ENCODE data around the gene CCL3. TPM values are rescaled to one million over a fixed set of nuclear protein-coding genes. Genes with fewer than 3 reads are reported as not detected.

The CCL3 gene
- total RNA-seq (2022) (not detected in 2 replicates), Bru-seq, nascent RNA (not detected), BruChase-seq, experiment 1, labeled RNA remaining after a 2-hour chase (not detected), BruChase-seq, experiment 2, labeled RNA remaining after a 6-hour chase (not detected)
- long read RNA-seq: 0 reads

DNA sequence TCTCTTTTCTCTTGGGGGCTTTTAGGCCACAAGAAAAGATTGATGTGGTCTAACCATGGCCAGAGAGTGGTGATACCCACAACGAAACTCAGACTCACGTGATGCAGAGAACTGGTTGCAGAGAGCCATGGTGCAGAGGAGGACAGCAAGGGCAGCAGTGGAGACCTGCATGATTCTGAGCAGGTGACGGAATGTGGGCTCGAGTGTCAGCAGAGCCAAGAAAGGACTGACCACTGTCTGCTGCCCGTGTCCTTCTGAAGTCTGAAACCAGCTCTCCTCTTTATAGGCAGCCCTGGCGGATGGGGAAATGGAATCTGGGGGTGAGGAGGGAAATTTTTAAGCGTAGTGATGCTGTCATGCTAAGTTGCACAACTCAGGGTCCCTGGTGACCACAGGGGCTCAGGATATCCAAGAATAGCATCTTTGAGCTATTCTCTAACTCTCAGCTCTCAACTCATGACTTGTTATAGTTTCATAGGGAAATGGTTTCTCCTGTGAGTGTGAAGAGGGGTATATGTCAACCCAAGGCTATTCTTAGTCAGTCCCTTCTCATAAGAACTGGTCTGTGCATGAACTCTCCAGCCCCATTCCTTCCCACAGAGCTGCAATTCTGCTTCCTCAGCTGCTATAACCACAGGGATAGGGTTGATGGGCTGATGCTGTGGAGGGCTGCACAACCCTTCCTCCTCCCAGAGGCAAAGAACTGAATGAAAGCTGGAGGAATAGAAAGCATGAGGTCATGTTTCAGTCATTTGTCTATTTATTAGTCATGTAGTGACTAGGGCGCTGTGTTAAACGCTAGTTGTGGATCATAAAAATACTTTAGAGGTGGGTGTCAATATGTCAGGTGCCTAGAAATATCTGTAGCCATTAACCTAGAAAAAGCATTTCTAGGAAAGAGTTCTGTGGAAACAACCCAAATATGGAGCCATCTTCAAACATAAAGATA lies at the start of gene CCL3:
Gene CCL3, minus strand, starts transcription at position 256 of the 949 bp plus-strand sequence. Its CDS starts 85 bp downstream, at position 171.
- BruUV-seq (replicated peaks): no TSS peak
- Histone ChIP-seq H3K4me3 (ENCODE audit: low read depth, low read length) (no peak within 1 kb of the TSS), H3K27me3 (replicated peaks; ENCODE audit: control insufficient read depth, insufficient read depth, low read length) (no peaks in the 10 kb centered on the region; the same call in 1 of the 2 replicates), H3K36me3 (ENCODE audit: control insufficient read depth, insufficient read depth, low read length) (no peaks in the 10 kb centered on the region), H3K4me1 (no peaks in the 10 kb centered on the region), H3K9me3 (no peaks in the 10 kb centered on the region)
- H3K9me3 Mint-ChIP-seq (ENCODE audit: unreplicated experiment): no peaks in the 10 kb centered on the region
- H3K4me1 Mint-ChIP-seq (ENCODE audit: low read depth, unreplicated experiment): no peaks in the 10 kb centered on the region
- CTCF ChIA-PET: no interaction called here
- H3K4me3 Mint-ChIP-seq (ENCODE audit: unreplicated experiment): no peak within 1 kb of the TSS
- no peaks in the 10 kb centered on the region for H3K36me3 Mint-ChIP-seq (ENCODE audit: insufficient read depth, unreplicated experiment)
- intact Hi-C loops (cut with micrococcal nuclease; ENCODE audit: unreplicated experiment): no loop called here
- DNase-seq: no peak
- H3K27me3 Mint-ChIP-seq (ENCODE audit: insufficient read depth, unreplicated experiment): peaks cover 10% of the 10 kb centered on the region
- H3K27ac Mint-ChIP-seq (ENCODE audit: unreplicated experiment): no peak within 1 kb of the TSS
- no peak for TF ChIP-seq CTCF (IDR thresholded peaks at IDR 0.05; ENCODE audit: insufficient read depth in 1 of 2, low read depth in 1 of 2, low read length in 1 of 2, severe bottlenecking in 1 of 2, unreplicated experiment in 1 of 2)
- POLR2A ChIA-PET: no interaction called here

DNA sequence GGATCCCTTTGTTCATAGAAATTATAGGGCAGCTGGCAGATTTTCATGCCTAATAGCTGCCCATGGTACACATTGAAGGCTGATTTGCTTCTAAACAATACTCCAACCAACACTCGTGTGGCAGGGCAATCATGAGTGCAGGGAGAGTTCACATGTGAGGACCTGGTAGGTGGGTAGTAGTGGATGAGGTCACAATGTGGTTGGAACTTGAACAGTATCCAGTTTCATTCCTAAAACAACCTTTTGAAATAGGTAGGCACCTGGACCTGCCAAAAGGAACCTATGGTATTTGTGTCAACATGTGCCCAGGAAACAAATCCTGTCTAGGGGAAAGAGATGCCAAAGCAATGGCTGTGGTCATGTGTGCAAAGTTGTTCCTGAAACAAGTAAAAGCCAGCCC lies 46.5 kb upstream of the CCL3 start:
- intact Hi-C loops (cut with micrococcal nuclease; ENCODE audit: unreplicated experiment): no loop called here
- H3K4me3 Mint-ChIP-seq (ENCODE audit: unreplicated experiment): no peak overlapping the region
- CTCF ChIA-PET: interaction anchor here (1.0 kb wide), 1 partner anchor 12 kb away, joined by 6 read pairs; no protein-coding TSS in a partner anchor

More for the DNA sequence above, 46.5 kb upstream of the CCL3 start:
- BruUV-seq (replicated peaks): no TSS peak
- Mint-ChIP-seq H3K27me3 (ENCODE audit: insufficient read depth, unreplicated experiment) (no peaks in the 10 kb centered on the region), H3K27ac (ENCODE audit: unreplicated experiment) (no peak overlapping the region), H3K9me3 (ENCODE audit: unreplicated experiment) (no peaks in the 10 kb centered on the region), H3K36me3 (ENCODE audit: insufficient read depth, unreplicated experiment) (no peaks in the 10 kb centered on the region), H3K4me1 (ENCODE audit: low read depth, unreplicated experiment) (peaks cover 10% of the 10 kb centered on the region)
- DNase-seq: no peak
- POLR2A ChIA-PET: no interaction called here
- H3K9me3 ChIP-seq: no peaks in the 10 kb centered on the region
- H3K4me3 ChIP-seq (ENCODE audit: low read depth, low read length): no peak overlapping the region
- TF ChIP-seq CTCF (IDR thresholded peaks at IDR 0.05; ENCODE audit: insufficient read depth in 1 of 2, low read depth in 1 of 2, low read length in 1 of 2, severe bottlenecking in 1 of 2, unreplicated experiment in 1 of 2): no peak
- H3K4me1 ChIP-seq: peaks cover 11% of the 10 kb centered on the region; the same call in 1 of the 2 replicates
- H3K27me3 ChIP-seq (replicated peaks; ENCODE audit: control insufficient read depth, insufficient read depth, low read length): no peaks in the 10 kb centered on the region
- no peaks in the 10 kb centered on the region for H3K36me3 ChIP-seq (ENCODE audit: control insufficient read depth, insufficient read depth, low read length)

Measured in Caco-2 (cell line).